Epithelial cell of proximal tubule (primary cell): ENCODE measurements around the gene ZNHIT3. TPM values are rescaled to one million over a fixed set of nuclear protein-coding genes. Genes with fewer than 3 reads are reported as not detected.

ENCODE experiments used
- DNase-seq: peaks from one replicate; pipeline ENCODE4 v3.0.0-alpha.2; 2011; ENCODE audit warnings: low read depth
- H3K4me3 ChIP-seq: 2 replicates; pipeline ENCODE4 v1.5.1; 2011; ENCODE audit warnings: low read depth, mild to moderate bottlenecking, low read length
- CTCF ChIP-seq: conservative IDR thresholded peaks from 2 replicates; pipeline ENCODE4 v1.5.1; 2012; ENCODE audit warnings: low read depth, mild to moderate bottlenecking, low read length
- total RNA-seq: library from RNA; depleted of rRNA; stranded (reverse); fragments of >200 nt; gene quantifications from 2 replicates; pipeline ENCODE4 v1.2.3, GENCODE V29; 2015

Gene ZNHIT3
- total RNA-seq, 1 donor from 2014 or later, result 56.0 TPM

GRCh38 chr17:36461330-36462110 lies 25.0 kb upstream of the ZNHIT3 start:
- no peak for TF ChIP-seq CTCF
- no peak for DNase-seq
- H3K4me3 ChIP-seq, result no peak overlapping the region

- no peak overlapping the region for H3K4me3 ChIP-seq
- no peak for DNase-seq
- no peak for TF ChIP-seq CTCF
Observed at GRCh38 chr17:36463916-36464764, 22.3 kb upstream of the ZNHIT3 start.

- TF ChIP-seq CTCF, result no peak
- no peak overlapping the region for H3K4me3 ChIP-seq
- DNase-seq, result no peak
Observed at GRCh38 chr17:36464765-36465088, 21.8 kb upstream of the ZNHIT3 start.

- TF ChIP-seq CTCF, result no peak
- DNase-seq, result no peak
- no peak overlapping the region for H3K4me3 ChIP-seq
Observed at GRCh38 chr17:36468903-36469635, 17.4 kb upstream of the ZNHIT3 start.

GRCh38 chr17:36469733-36470132 lies 16.7 kb upstream of the ZNHIT3 start:
- no peak for TF ChIP-seq CTCF
- no peak for DNase-seq
- no peak overlapping the region for H3K4me3 ChIP-seq

- TF ChIP-seq CTCF, result no peak
- H3K4me3 ChIP-seq, result no peak overlapping the region
- DNase-seq, result no peak
Observed at GRCh38 chr17:36470499-36470898, 16.0 kb upstream of the ZNHIT3 start.
